Right lobe of liver (tissue), 6 donors: ENCODE measurements around the gene SEMA3B. TPM values are rescaled to one million over a fixed set of nuclear protein-coding genes. Genes with fewer than 3 reads are reported as not detected.

Experiments used
- ATAC-seq, 4 donors: fragments of 200-7000 bp; cut with Tn5 transposase; one replicate each; pipeline ENCODE4 v1.9.1; 2020; ENCODE audit warnings: mild to moderate bottlenecking in 4 of 4, moderate library complexity in 4 of 4
- DNase-seq, 3 donors: peaks; one replicate each; pipeline ENCODE4 v3.0.0-alpha.2; 2020
- H3K27ac ChIP-seq, 3 donors: fragments of 200-600 bp; one replicate each; pipeline ENCODE4 v1.8.0; 2022
- H3K27me3 ChIP-seq, 2 donors: fragments of 200-600 bp; one replicate each; pipeline ENCODE4 v1.8.0; 2022
- H3K36me3 ChIP-seq, 4 donors: fragments of 200-600 bp; sonication (generic) in 1 of 4; one replicate each; pipeline versions ENCODE4 v1.5.1 to v1.8.0; 2017 to 2022; ENCODE audit warnings: control low read depth in 1 of 4
- H3K4me1 ChIP-seq, 4 donors: fragments of 200-600 bp; sonication (generic) in 1 of 4; one replicate each; pipeline versions ENCODE4 v1.5.1 to v1.8.0; 2017 to 2022; ENCODE audit warnings: control low read depth in 1 of 4
- H3K4me3 ChIP-seq, 3 donors: fragments of 200-600 bp; one replicate each; pipeline ENCODE4 v1.8.0; 2022
- H3K9me3 ChIP-seq, 4 donors: fragments of 200-600 bp; sonication (generic) in 1 of 4; one replicate each; pipeline versions ENCODE4 v1.5.1 to v1.8.0; 2017 to 2022; ENCODE audit warnings: control low read depth in 1 of 4
- POLR2A ChIP-seq: fragments of 450-650 bp; IDR thresholded peaks from one replicate; pipeline ENCODE4 v1.6.1; 2017; ENCODE audit warnings: antibody characterized with exemption, mild to moderate bottlenecking
- WGBS: methylation state at CpG from one replicate; pipeline ENCODE4 v1.1.6; 2018; ENCODE audit warnings: low coverage, low lambda C conversion rate; ENCODE audit not compliant: insufficient coverage; ENCODE audit errors: missing lambda C conversion rate; 5-methylcytosine and 5-hydroxymethylcytosine counted together
- intact Hi-C, 2 donors: fragments of 100-400 bp; cut with DNase I; formaldehyde crosslinking; loops; one replicate each; pipeline versions ENCODE4 v1.11.2 to v1.14.1; 2022
- microRNA-seq, 2 donors: library from miRNA; unstranded; fragments of <30 nt; microRNA quantifications; one replicate each; pipeline ENCODE4, GENCODE V29; 2019 to 2020
- small RNA-seq, 2 experiments: library from RNA; depleted of rRNA; stranded (forward); fragments of <200 nt; gene quantifications; one replicate each; pipeline ENCODE3, GENCODE V24; 2016
- total RNA-seq, 6 experiments: library from RNA; depleted of rRNA in 2 of 6; stranded (reverse); fragments of >200 nt in 2 of 6; fragmentation: NEBNext Ultra II Directional in 3 of 6; extraction: Animal tissue kit (Norgen Biotek cat#: 25700) in 3 of 6; gene quantifications; one replicate each; pipeline versions ENCODE4 v1.1.0 to v1.2.4, GENCODE V29; 2016 to 2023
- TF ChIP-seq, protein P1 (sequence below), 4 donors: fragments of 200-600 bp in 3 of 4; fragments of 450-650 bp in 1 of 4; IDR thresholded peaks; one replicate each; pipeline versions ENCODE4 v1.5.1 to v1.8.0; 2016 to 2022; ENCODE audit warnings: antibody characterized with exemption in 4 of 4, mild to moderate bottlenecking in 2 of 4
- donor health status: DM: no; HTN: yes; CAD: no.
- donor health status: DM: no; HTN: no; CAD: no.
- donor health status: DM: no; HTN: no; CAD: no.
- donor health status: DM: no; HTN: yes; CAD: no.
- donor health status: DM: no; HTN: yes; CAD: no.

SEMA3B gene
- total RNA-seq, 6 experiments from 2014 or later: 1.7 to 4.5 (median 2.6) TPM

DNA sequence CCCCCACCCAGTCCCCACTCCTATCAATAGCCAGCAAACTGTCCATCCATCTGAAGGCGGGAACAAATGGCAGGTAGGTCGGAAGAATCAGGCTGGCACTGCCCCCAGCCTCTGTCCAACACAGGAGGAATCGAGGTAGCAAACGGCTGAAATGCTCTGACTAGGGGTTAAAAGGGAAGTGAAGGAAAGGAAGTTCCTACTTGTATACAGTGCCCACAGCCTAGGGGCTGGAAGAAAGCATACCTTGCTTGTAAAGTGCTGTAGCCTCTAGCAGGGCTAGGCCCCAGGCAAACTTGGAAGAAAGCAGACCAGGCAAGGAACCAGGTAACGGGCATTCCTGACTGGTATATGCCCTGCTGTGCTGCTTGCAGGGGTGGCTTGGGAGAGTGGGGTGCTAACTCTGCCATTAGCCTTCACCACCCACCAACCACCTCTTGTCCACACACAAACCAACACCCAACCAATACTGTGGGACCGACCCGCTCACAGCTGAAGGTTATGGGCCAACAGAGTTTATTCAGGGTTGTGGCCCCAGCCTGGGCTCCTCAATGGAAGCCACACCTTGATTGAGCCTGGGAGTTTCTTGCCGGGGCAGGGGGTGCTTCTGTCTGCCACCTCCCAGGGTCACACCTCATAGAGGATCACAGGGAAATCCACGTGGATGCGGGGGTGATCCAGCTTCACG lies 56.7 kb downstream of the SEMA3B start:
- 65% methylated on average over 5 of the region's 11 CpGs for WGBS
- no peak for ATAC-seq
- no peak for TF ChIP-seq POLR2A
- Histone ChIP-seq H3K4me3 (no peak overlapping the region), H3K27me3 (no peaks in the 10 kb centered on the region), H3K9me3 (no peaks in the 10 kb centered on the region), H3K36me3 (peaks cover 0 to 16% (median 5%) of the 10 kb centered on the region in 4 donors), H3K4me1 (peaks cover 0 to 33% (median 15%) of the 10 kb centered on the region in 4 donors), H3K27ac (no peak overlapping the region)
- intact Hi-C loops: loop anchor here in 1 of 2 donors (5.0 kb wide), 1 partner anchor 48 kb away; the partner anchor contains the start of gene LSMEM2
- DNase-seq: no peak

DNA sequence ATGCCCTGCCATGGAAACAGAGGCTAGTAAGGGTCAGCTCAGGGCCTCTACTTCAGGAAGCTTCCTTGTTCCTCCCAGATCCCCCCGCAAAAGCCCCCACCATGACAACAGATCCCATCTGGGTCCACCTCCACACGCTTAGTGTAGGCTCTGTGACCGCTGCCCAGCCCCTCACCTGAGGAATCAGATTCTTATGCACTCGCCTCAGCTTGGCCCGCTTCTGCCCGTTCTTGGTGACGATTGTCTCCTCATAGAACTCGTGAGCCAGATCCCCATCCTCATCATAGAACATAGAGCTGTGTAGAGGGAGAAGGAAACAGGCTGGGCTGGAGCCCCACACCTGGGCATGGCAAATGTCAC lies 57.2 kb downstream of the SEMA3B start:
- no peaks in the 10 kb centered on the region for H3K27me3 ChIP-seq
- WGBS: 84% methylated on average over 4 of the region's 8 CpGs
- ATAC-seq (no peak), DNase-seq (no peak)
- H3K4me1 ChIP-seq: peaks cover 0 to 33% (median 15%) of the 10 kb centered on the region in 4 donors
- TF ChIP-seq, protein P1, sequence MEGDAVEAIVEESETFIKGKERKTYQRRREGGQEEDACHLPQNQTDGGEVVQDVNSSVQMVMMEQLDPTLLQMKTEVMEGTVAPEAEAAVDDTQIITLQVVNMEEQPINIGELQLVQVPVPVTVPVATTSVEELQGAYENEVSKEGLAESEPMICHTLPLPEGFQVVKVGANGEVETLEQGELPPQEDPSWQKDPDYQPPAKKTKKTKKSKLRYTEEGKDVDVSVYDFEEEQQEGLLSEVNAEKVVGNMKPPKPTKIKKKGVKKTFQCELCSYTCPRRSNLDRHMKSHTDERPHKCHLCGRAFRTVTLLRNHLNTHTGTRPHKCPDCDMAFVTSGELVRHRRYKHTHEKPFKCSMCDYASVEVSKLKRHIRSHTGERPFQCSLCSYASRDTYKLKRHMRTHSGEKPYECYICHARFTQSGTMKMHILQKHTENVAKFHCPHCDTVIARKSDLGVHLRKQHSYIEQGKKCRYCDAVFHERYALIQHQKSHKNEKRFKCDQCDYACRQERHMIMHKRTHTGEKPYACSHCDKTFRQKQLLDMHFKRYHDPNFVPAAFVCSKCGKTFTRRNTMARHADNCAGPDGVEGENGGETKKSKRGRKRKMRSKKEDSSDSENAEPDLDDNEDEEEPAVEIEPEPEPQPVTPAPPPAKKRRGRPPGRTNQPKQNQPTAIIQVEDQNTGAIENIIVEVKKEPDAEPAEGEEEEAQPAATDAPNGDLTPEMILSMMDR (IDR thresholded peaks at IDR 0.05): no peak
- no peak for TF ChIP-seq POLR2A
- no peak overlapping the region for H3K4me3 ChIP-seq
- no peaks in the 10 kb centered on the region for H3K9me3 ChIP-seq
- intact Hi-C loops: loop anchor here in 1 of 2 donors (5.0 kb wide), 1 partner anchor 49 kb away; the partner anchor contains the start of gene LSMEM2
- H3K36me3 ChIP-seq: peaks cover 4 to 21% (median 9%) of the 10 kb centered on the region in 4 donors
- H3K27ac ChIP-seq: no peak overlapping the region

DNA sequence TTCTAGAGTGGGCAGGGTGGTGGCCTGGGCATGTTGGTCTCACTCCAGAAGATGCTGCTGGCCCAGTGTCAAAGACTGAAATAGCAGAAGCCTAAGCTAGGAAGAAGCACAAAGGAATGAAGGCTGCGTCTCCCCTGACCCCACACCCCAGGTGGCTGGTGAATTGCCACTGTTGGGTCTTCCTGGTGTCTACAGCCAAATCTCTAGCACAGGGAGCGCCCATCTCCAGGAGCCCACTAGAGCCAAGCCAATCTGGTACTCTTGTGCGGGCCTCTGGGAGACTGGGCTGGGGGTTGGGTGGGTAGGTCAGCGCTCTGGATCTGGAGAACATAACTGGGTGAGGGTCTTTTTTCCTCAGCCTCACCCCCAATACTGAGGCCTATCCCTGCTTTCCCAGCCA lies 58.2 kb downstream of the SEMA3B start:
- H3K36me3 ChIP-seq: peaks cover 7 to 29% (median 15%) of the 10 kb centered on the region in 4 donors
- DNase-seq (no peak), ATAC-seq (no peak)
- H3K27me3 ChIP-seq: no peaks in the 10 kb centered on the region
- no peak overlapping the region for H3K27ac ChIP-seq
- intact Hi-C loops: loop anchor here in 1 of 2 donors (5.0 kb wide), 1 partner anchor 50 kb away; the partner anchor contains the start of gene LSMEM2
- 0% methylated on average over 1 of the region's 4 CpGs for WGBS
- H3K4me1 ChIP-seq: peaks cover 0 to 28% (median 13%) of the 10 kb centered on the region in 4 donors
- no peaks in the 10 kb centered on the region for H3K9me3 ChIP-seq
- peak overlapping the region; percentile 82 to 93 (median 83) for H3K4me3 ChIP-seq
- TF ChIP-seq, protein P1 (IDR thresholded peaks at IDR 0.05): no peak
- no peak for TF ChIP-seq POLR2A

Small RNA genes within 50 kb of the gene (microRNA-seq; reads per million reads assigned to microRNA genes)
- gene MIR5787: 0 reads per million in 2 donors

Small RNA genes within 50 kb of the gene (small RNA-seq; reads per million reads assigned to genes)
- 0 reads per million in 2 experiments for gene MIR5787

Other genes with a start within 250 kb of the SEMA3B start
- 10 to 100 TPM; 42.1 to 62.4 (median 46.4) TPM for gene RBM5, start 180.2 kb upstream of the SEMA3B start, total RNA-seq
- gene SEMA3F, start 113.8 kb upstream of the SEMA3B start, total RNA-seq: 1 to 10 TPM; 1.2 to 5.9 (median 4.2) TPM
- gene GNAT1, start 77.5 kb upstream of the SEMA3B start, total RNA-seq: under 1 TPM in 1 of 6 experiments, not detected in 5; 0.07 TPM
- gene SLC38A3, start 63.9 kb upstream of the SEMA3B start, total RNA-seq: 100 to 1,000 TPM in 4 of 6 experiments, 10 to 100 TPM in 2; 77.7 to 311 (median 190) TPM
- gene GNAI2, start 32.9 kb upstream of the SEMA3B start, total RNA-seq: 100 to 1,000 TPM in 2 of 6 experiments, 10 to 100 TPM in 4; 73.3 to 125 (median 98.7) TPM
- not detected for gene LSMEM2, start 9.9 kb downstream of the SEMA3B start, total RNA-seq
- gene IFRD2, start 23.3 kb downstream of the SEMA3B start, total RNA-seq: 10 to 100 TPM; 40.8 to 71.0 (median 56.3) TPM
- gene HYAL3, start 30.3 kb downstream of the SEMA3B start, total RNA-seq: 1 to 10 TPM; 1.8 to 7.5 (median 3.1) TPM
- gene NAA80, start 30.3 kb downstream of the SEMA3B start, total RNA-seq: 1 to 10 TPM; 2.5 to 6.2 (median 3.5) TPM
- 100 to 1,000 TPM in 4 of 6 experiments, 10 to 100 TPM in 2; 90.6 to 157 (median 136) TPM for gene HYAL1, start 34.4 kb downstream of the SEMA3B start, total RNA-seq
- 10 to 100 TPM; 13.0 to 41.6 (median 21.2) TPM for gene HYAL2, start 53.6 kb downstream of the SEMA3B start, total RNA-seq
- gene TUSC2, start 59.1 kb downstream of the SEMA3B start, total RNA-seq: 10 to 100 TPM in 5 of 6 experiments, 1 to 10 TPM in 1; 9.7 to 36.9 (median 12.5) TPM
- gene RASSF1, start 71.7 kb downstream of the SEMA3B start, total RNA-seq: 10 to 100 TPM in 3 of 6 experiments, 1 to 10 TPM in 3; 5.2 to 17.8 (median 9.1) TPM
- under 1 TPM; 0.25 to 0.70 (median 0.46) TPM for gene ZMYND10, start 76.6 kb downstream of the SEMA3B start, total RNA-seq
- 10 to 100 TPM; 10.6 to 18.3 (median 14.4) TPM for gene NPRL2, start 81.6 kb downstream of the SEMA3B start, total RNA-seq
- gene CYB561D2, start 81.7 kb downstream of the SEMA3B start, total RNA-seq: 10 to 100 TPM; 14.3 to 29.4 (median 20.7) TPM
- 10 to 100 TPM; 15.0 to 30.9 (median 19.2) TPM for gene TMEM115, start 90.4 kb downstream of the SEMA3B start, total RNA-seq
- under 1 TPM in 5 of 6 experiments, not detected in 1; 0.06 to 0.39 (median 0.26) TPM for gene CACNA2D2, start 234.5 kb downstream of the SEMA3B start, total RNA-seq